Adrenal gland (tissue), 5 donors: Measurements from ENCODE around the gene SPRR2F.

ENCODE experiments used
- POLR2A ChIP-seq, 2 donors: fragments of 450-650 bp; IDR thresholded peaks; one replicate each; pipeline ENCODE4 v1.6.1; 2017; ENCODE audit warnings: antibody characterized with exemption in 2 of 2, mild to moderate bottlenecking in 2 of 2, moderate library complexity in 1 of 2
- TF ChIP-seq, protein P1 (sequence below), 6 experiments: fragments of 450-650 bp in 4 of 6; fragments of 200-600 bp in 2 of 6; sonication (generic) in 1 of 6; IDR thresholded peaks; 1 replicate in 5 of 6; 2 replicates in 1 of 6; pipeline versions ENCODE4 v1.5.1 to v1.8.0; 2016 to 2021; ENCODE audit warnings: antibody characterized with exemption in 6 of 6, mild to moderate bottlenecking in 2 of 6, moderate library complexity in 1 of 6
- donor health status: DM: no; HTN: no; CAD: no.

DNA sequence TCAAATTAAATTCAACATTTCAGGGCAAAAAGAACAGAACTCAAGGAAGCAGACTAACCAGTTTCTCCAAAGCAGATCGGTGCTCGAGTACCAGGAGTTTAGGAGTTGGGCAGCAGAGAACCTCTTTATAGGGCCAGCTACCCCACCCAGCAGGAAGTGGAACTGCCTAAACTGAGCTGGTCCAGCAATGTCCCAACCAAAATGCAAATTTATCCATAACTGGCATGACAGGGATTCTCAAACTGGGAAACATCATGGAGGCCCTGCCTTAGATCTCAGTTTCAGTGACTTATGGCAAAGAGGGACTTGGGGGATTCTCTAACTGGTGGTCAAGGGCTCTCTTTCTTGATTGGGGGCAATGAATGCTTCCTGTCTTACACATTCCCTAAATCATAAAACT, 41.8 kb downstream of the SPRR2F start, which contains the start of gene SPRR2B:
- TF ChIP-seq, protein P1, sequence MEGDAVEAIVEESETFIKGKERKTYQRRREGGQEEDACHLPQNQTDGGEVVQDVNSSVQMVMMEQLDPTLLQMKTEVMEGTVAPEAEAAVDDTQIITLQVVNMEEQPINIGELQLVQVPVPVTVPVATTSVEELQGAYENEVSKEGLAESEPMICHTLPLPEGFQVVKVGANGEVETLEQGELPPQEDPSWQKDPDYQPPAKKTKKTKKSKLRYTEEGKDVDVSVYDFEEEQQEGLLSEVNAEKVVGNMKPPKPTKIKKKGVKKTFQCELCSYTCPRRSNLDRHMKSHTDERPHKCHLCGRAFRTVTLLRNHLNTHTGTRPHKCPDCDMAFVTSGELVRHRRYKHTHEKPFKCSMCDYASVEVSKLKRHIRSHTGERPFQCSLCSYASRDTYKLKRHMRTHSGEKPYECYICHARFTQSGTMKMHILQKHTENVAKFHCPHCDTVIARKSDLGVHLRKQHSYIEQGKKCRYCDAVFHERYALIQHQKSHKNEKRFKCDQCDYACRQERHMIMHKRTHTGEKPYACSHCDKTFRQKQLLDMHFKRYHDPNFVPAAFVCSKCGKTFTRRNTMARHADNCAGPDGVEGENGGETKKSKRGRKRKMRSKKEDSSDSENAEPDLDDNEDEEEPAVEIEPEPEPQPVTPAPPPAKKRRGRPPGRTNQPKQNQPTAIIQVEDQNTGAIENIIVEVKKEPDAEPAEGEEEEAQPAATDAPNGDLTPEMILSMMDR (IDR thresholded peaks at IDR 0.05) = no peak
- no peak for TF ChIP-seq POLR2A (IDR thresholded peaks at IDR 0.05)
